Parathyroid adenoma (tissue), 2 donors: ENCODE data around the gene C3orf52.
A peak's percentile ranks its signal among the peaks of the same experiment; 100 is the strongest.

Source experiments
- H2AFZ ChIP-seq: fragments of 300-600 bp; sonication (generic); one replicate; pipeline ENCODE4 v1.7.0; 2017; ENCODE audit warnings: antibody characterized with exemption, mild to moderate bottlenecking
- H3K27ac ChIP-seq: fragments of 300-600 bp; sonication (generic); one replicate; pipeline ENCODE4 v1.7.0; 2017
- H3K27me3 ChIP-seq: fragments of 300-600 bp; sonication (generic); one replicate; pipeline ENCODE4 v1.7.0; 2017; ENCODE audit warnings: low read length; ENCODE audit not compliant: control insufficient read depth, insufficient read depth
- H3K36me3 ChIP-seq: fragments of 300-600 bp; sonication (generic); one replicate; pipeline ENCODE4 v1.7.0; 2017; ENCODE audit warnings: low read length; ENCODE audit not compliant: control insufficient read depth, insufficient read depth
- H3K4me1 ChIP-seq: fragments of 300-600 bp; sonication (generic); one replicate; pipeline ENCODE4 v1.7.0; 2017; ENCODE audit warnings: control low read depth
- H3K4me2 ChIP-seq: fragments of 300-600 bp; sonication (generic); one replicate; pipeline ENCODE4 v1.7.0; 2017; ENCODE audit warnings: low read length
- H3K4me3 ChIP-seq: fragments of 300-600 bp; sonication (generic); one replicate; pipeline ENCODE4 v1.7.0; 2017; ENCODE audit warnings: low read depth, low read length
- H3K79me2 ChIP-seq: fragments of 300-600 bp; sonication (generic); one replicate; pipeline ENCODE4 v1.7.0; 2017; ENCODE audit warnings: control low read depth
- H3K9ac ChIP-seq: fragments of 300-600 bp; sonication (generic); one replicate; pipeline ENCODE4 v1.7.0; 2017; ENCODE audit warnings: mild to moderate bottlenecking
- H3K9me3 ChIP-seq: fragments of 300-600 bp; sonication (generic); one replicate; pipeline ENCODE4 v1.7.0; 2017; ENCODE audit warnings: low read length; ENCODE audit not compliant: control insufficient read depth
- TF ChIP-seq, protein P1 (sequence below): fragments of 300-600 bp; sonication (generic); IDR thresholded peaks from one replicate; pipeline ENCODE4 v1.7.0; 2017; ENCODE audit warnings: antibody characterized with exemption, mild to moderate bottlenecking
- donor health status: primary hyperparathyroidism.

C3orf52 gene

GRCh38 chr3:112109322-112109721 lies 23.1 kb downstream of the C3orf52 start:
- Histone ChIP-seq H3K4me2 (peak overlapping the region; percentile 16), H3K36me3 (no peaks in the 10 kb centered on the region), H2AFZ (peak overlapping the region; percentile 30), H3K27ac (no peak overlapping the region), H3K9me3 (no peaks in the 10 kb centered on the region), H3K79me2 (no peaks in the 10 kb centered on the region), H3K4me3 (no peak overlapping the region), H3K4me1 (no peaks in the 10 kb centered on the region), H3K9ac (no peak overlapping the region), H3K27me3 (no peaks in the 10 kb centered on the region)
- TF ChIP-seq, protein P1, sequence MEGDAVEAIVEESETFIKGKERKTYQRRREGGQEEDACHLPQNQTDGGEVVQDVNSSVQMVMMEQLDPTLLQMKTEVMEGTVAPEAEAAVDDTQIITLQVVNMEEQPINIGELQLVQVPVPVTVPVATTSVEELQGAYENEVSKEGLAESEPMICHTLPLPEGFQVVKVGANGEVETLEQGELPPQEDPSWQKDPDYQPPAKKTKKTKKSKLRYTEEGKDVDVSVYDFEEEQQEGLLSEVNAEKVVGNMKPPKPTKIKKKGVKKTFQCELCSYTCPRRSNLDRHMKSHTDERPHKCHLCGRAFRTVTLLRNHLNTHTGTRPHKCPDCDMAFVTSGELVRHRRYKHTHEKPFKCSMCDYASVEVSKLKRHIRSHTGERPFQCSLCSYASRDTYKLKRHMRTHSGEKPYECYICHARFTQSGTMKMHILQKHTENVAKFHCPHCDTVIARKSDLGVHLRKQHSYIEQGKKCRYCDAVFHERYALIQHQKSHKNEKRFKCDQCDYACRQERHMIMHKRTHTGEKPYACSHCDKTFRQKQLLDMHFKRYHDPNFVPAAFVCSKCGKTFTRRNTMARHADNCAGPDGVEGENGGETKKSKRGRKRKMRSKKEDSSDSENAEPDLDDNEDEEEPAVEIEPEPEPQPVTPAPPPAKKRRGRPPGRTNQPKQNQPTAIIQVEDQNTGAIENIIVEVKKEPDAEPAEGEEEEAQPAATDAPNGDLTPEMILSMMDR, result no peak

- TF ChIP-seq, protein P1, result peak; percentile 41
- H3K4me2 ChIP-seq, result no peak overlapping the region
- no peaks in the 10 kb centered on the region for H3K9me3 ChIP-seq
- H3K27ac ChIP-seq, result no peak overlapping the region
- no peaks in the 10 kb centered on the region for H3K4me1 ChIP-seq
- no peak overlapping the region for H2AFZ ChIP-seq
- no peaks in the 10 kb centered on the region for H3K79me2 ChIP-seq
- H3K36me3 ChIP-seq, result no peaks in the 10 kb centered on the region
- no peaks in the 10 kb centered on the region for H3K27me3 ChIP-seq
- no peak overlapping the region for H3K9ac ChIP-seq
- no peak overlapping the region for H3K4me3 ChIP-seq
Measured at GRCh38 chr3:112111785-112112402, 25.7 kb downstream of the C3orf52 start.

- Histone ChIP-seq H2AFZ (no peak overlapping the region), H3K79me2 (no peaks in the 10 kb centered on the region), H3K4me2 (no peak overlapping the region), H3K4me1 (no peaks in the 10 kb centered on the region), H3K27ac (no peak overlapping the region), H3K9ac (no peak overlapping the region), H3K9me3 (no peaks in the 10 kb centered on the region), H3K4me3 (no peak overlapping the region), H3K36me3 (no peaks in the 10 kb centered on the region), H3K27me3 (no peaks in the 10 kb centered on the region)
- TF ChIP-seq, protein P1, result no peak
Measured at GRCh38 chr3:112114576-112115160, 28.5 kb downstream of the C3orf52 start.

DNA sequence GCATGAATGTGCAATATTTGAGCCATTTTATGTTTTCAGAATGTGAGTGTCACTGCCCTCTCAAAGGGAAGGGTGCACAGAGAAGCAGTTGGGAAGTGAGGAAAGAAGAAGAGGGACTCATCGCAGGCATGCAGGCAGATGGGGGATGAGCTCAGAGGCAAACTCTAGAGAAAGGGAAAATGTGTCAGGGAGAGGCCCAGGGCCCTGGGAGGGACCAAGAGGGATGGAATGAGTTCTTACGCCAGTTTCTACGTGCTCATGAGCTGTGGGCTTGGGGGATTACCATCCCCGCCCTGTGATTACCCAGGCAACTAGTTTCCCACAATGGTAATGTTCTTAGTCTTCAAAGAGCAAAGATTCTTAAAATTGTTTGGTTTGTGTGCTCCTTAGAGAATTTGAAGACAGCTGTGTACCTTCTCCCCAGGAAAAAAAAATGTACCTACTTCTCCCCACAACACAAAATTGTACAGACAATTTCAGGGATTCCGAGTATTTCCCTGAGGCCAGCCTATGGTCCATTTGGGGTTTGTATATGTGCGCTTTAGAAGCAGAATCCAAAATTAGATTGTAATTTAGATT lies 29.1 kb downstream of the C3orf52 start:
- H3K9me3 ChIP-seq, result no peaks in the 10 kb centered on the region
- no peak overlapping the region for H3K9ac ChIP-seq
- TF ChIP-seq, protein P1, result no peak
- no peak overlapping the region for H3K4me3 ChIP-seq
- no peaks in the 10 kb centered on the region for H3K36me3 ChIP-seq
- H3K4me2 ChIP-seq, result no peak overlapping the region
- H3K4me1 ChIP-seq, result no peaks in the 10 kb centered on the region
- H3K27me3 ChIP-seq, result no peaks in the 10 kb centered on the region
- no peak overlapping the region for H2AFZ ChIP-seq
- no peaks in the 10 kb centered on the region for H3K79me2 ChIP-seq
- no peak overlapping the region for H3K27ac ChIP-seq
